Measurements from ENCODE around the gene MESP2.

Gene MESP2

DNA sequence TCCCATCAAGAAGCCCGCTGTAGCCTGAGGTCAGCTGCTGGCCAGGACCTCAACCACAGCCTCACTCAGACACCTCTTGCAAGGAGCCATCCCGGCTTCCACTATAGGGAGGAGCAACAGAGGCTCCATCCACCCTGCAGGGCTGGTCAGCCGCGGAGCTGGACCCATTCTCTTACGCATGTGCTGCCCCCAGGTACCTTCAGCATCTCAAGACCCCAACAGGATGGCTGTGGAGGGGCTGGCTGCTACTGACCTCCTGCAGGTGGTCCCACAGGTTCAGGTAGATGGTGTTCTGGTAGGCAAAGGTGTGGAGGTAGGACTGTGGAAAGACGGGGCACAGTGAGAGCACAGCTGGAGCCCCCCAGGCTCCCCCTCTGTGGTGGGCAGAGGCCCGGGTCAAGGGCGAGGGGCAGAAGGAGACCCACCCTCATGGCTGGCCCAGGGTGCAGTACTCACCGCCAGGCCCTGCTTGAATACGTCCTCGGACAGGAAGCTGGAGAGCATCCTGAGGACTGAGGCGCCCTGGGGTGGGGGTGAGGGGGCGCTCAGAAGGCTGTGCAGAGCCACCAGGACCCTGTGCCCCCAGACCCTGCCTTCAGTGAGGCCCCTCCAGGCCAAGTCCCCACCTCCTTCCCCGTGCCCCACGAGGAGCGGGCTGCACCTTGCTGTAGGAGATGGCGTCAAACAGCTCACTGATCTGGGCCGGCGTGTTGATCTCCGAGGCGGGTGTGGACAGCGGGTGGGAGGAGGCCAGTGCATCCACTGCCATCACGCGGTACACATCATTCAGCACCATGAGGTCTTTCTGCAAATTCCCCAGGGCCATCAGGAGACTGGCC, 27.1 kb downstream of the MESP2 start:
- DNase-seq = no peak

DNA sequence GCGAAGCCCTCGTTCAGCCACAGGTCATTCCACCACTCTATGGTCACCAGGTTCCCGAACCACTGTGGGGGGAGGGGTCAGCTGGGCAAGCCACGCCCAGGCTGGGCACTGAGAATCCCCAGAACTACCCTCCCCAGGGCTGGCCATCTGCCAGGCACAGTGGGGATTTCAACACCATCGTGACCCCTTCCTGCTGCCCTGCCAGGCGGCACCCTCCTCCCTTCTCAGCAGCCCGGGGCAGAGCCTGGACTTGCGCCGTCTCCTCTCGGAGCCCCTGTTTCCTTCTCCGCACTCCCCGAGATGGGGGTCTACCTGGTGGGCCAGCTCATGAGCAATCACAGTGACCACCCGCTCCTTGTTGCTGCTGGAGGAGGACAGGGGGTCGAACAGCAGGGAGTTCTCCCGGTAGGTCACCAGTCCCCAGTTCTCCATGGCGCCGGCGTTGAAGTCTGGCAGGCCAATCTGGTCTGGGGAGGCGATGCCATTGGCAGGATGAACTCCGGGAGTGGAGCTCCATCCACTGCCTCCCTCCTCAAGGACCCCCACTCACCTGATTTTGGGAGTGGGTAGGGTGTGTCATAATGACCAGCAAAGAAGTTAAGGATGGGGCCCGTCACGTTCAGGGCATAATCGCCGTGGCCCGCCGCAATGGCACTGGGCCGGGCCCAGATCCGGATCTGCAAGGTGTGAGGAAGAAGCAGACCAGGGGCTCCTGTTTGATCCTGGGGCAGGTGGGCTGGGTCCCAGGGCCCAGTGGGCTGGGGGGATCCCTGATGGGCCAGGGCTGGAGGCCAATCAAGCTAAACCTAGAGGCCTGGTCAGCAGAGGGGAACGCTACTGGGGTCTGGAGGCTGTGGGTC, 28.0 kb downstream of the MESP2 start:
- no peak for DNase-seq

DNA sequence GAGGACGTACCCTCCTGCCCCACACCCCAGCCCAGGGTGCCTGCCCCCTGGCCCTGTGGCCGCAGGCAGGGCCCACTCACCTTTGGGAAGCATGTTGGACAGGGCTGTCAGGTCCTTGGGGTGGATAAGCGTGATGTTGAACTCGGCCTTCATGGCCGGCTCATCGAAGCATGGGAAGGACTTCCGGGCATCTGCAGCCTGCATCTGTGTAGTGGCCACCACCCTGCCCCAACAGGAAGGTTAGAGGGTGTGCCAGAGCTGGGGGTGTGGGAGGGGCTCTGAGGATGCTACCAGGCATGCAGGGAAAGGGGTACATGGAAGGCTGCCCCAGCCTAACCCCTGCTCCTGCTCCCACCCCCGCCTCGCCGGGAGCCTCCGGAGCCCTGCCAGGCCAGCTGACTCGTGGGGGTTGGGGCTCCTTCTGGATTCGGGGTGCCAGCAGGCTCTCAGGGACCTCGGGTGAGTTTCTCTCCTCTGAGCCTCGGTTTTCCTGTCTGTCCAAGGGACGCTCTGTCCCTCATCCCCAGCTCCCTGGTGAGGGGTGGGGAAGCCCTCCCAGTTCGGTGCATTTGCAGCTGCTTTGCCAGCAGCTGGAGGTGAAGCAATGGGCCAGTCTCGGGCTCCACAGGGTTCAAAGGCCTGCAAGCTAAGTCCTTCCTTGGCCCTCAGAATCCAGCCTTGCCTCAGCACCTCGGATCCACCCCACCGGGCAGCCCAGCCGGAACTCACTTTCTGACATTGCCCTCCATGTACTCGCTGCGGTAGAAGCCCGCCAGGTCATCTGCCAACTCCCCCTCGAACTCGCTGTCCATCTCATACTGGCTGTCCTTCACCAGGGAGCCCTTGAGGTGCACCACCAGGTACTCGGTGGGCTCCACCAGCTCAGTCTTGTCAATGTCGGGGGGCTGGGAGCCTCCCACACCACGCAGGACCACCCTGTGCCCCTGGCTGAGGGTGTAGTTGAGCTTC, 29.4 kb downstream of the MESP2 start:
- DNase-seq = no peak

DNA sequence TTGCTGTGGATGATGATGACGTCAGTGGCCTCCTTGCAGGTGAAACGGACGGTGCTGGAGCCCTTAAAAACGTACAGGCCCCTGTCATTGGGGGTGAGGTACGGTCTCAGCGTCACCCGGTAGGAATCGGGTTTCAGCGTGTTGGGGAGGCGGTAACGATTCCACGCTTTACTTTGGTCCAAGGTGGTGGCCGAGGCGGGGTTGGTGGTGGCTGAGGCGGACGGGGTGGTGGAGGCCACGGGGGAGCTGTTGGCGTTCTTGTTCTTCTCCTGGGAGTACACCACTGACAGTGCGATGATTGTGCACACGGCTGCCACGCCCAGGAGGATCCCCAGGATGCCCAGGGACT, 30.1 kb downstream of the MESP2 start:
- DNase-seq = no peak

DNA sequence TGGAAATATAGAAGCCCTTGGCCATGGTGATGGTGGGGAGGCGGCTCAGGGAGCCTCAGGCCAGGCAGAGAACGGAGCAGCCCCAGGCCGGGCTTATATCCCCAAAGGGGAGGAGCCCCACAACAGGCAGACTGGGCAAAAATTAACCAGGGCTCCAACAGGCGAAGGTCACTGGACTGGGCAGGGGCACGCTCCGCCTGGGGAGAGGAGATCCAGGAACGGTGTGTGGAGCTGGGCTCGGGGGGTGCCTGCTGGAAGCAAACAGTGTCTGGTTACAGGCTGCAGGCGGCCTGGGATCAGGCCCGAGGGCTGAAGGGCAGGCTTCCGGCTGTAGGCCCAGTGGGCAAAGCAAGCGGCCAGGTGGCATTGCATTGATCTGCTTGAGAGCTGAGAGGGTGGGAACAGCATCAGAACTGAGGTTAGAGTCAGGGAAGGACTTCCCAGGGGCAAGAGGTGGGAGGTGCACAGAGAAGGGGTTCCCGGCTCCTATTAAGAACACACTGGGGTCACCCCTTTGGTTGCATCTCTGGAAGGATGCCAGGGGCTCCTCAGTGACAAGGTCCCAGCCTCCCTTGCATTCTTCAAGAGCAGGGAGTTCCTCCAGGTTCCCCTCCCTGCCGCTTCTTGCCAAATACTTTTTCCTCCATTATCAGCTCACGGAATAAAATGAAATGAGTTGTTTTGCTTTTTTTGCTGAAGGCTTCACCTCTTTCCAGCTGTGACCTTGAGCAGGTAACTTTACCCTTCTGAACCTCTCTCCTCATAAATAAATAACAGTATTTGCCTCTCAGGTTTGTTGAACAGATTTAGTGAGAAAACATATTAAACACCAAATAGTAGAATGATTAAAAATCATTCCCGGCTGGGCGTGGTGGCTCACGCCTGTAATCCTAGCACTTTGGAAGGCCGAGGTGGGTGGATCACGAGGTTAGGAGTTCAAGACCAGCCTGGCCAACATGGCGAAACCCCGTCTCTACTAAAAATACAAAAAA, 30.7 kb downstream of the MESP2 start:
- no peak for DNase-seq

DNA sequence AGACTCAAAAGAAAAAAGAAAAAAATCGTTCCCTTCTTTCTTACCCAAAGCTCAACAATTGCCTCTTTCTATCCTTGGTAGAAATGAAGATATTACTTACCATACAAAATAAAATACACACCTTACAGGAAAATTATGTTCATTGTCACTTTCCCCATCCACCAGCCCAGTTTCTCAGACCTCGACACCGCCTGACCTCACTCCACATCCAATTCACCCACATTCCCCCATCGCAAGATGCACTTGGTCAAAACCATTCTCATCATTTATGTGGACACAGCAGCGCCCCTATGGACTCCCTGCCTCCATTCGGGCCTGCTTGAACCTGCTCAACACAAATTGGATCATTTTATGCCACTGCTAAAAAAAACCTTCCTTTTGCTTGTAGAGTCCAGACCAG, 31.6 kb downstream of the MESP2 start:
- no peak for DNase-seq

DNA sequence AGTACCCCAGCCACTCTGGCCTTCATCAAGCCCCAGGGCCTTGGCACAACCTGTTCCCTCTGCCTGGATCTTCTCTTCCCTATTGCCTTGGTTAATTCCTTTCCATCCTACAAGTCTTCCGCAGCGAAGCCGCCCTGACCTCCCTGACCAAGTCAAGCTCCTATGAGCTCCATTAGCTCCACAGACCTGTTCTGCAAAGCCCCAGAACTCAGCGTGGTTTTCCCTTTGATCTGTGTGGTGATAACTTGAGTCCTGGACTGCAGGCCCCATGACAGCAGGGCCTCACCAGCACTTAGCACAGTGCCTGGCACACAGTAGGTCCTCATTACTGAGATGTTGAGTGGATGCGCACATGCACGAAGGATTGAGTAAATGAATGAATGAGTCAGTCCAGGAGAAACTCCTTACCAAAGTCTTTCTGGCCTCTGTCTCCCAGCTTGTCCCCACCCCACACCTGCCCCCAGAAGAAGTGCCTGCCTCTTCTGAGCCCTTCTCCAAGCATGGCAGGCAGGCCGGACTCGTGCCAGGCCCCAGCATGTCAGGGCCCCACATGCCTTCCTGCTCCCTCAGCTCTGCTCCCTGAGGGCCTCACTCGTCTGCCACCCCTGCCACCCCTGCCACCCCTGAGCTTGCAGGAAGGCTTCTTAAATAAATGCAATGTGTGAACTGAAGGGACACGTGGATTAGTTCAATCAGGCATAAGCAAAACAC, 32.2 kb downstream of the MESP2 start:
- DNase-seq = no peak

DNA sequence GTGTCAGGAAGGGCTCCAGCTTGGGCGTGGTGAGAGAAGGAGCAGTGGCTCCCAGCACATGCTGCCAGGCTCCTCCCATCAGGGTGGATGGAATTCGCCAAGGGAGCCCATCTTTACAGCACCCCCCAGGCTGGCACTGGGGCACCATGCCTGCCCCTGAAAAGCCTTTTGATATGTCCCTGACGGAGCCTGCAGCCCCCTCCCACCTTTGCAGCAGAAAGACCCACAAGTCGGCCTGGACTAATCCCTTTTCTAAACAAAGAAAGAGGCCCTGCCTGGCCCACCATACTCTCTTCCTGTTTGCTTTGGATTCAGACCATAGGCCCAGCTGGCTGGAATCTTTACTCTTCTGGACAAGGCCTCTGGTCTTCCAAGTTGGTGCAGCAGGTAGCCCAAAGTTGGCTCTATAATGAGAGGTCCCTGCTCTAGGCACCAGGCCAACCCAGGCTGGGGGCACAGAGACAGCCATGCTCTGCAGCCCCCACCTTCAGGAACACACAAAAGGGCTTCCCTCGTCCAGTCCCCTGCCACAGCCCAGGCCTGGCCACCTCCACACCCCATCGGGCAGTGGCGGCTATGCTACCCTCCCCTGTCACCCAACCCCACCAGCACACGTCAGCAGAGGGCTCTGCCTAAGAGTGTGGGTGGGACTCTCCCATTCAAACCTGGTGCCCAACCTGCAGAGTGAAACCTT, 33.1 kb downstream of the MESP2 start:
- no peak for DNase-seq

DNA sequence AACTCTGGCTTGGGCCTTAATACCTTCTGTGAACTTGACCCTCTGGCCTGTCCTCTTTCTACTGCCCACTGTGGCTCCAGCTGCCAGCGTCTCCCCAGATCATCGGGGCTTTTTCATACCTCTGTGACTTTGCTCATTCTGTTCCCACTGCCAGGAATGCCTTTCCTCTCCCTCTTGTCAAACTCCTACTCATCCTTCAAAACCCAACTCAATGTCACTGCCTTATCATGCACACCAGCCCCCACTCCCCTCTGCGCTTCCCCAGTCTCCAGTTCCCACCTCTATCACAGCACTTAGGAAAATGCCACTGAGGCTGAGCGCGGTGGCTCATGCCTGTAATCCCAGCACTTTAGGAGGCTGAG, 33.6 kb downstream of the MESP2 start:
- DNase-seq = no peak

DNA sequence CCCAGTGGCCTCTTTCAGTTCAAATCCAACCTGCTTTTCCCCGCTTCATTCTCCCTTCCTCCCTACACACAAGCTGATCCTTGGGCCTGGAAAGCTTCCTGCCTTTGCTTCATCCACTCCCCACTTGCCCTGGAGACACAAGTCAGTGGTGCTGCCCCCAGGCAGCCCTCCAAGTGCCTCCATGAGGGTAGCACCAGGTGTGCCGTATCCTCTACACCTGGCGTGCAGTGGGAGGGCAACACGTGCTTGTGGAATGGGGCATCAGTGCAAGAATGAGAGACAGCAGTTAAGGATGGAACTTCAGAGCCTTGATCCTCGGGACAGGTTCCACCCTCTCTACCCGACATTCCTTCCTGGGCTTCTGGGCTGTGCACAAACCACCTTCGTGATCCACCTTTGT, 34.7 kb downstream of the MESP2 start:
- no peak for DNase-seq

DNA sequence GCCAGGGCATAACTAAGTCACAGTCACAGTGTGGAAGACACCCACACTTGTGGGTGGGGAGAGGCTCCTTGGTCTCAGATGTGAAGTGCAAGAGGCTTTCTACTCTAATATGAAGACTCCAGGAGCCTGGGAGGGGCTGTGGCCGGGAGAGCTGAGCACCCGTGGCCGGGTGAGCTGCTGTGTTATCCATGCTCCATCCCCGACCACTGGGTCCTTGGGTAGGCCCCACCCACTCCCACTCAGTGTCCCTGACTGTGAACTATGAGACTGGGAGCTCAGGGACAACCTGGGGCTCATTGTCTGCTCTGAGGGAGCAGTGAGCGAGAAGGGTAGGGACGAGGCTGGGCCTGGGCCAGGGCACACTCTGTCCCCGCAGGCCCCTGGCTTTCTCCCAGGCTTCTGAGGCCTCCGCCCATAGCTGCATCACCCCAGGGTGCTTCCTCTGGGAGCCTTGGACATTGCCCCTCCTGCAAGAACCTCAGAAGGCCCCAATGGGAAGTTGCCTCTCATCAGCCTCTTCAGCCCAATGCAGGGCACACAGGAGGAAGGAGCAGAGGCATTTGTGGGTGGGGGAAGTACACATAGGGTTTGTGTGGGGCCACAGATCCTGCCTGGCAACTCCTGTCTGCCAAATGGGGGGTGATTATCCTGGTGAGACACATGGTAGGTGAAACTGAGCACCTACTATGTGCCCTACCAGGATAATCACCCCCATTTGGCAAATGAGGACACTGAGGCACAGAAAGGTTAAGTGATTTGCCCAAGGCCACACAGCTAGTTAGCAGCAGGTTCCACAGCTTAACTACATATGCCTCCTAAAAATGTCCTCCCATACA, 36.1 kb downstream of the MESP2 start:
- DNase-seq = no peak

DNA sequence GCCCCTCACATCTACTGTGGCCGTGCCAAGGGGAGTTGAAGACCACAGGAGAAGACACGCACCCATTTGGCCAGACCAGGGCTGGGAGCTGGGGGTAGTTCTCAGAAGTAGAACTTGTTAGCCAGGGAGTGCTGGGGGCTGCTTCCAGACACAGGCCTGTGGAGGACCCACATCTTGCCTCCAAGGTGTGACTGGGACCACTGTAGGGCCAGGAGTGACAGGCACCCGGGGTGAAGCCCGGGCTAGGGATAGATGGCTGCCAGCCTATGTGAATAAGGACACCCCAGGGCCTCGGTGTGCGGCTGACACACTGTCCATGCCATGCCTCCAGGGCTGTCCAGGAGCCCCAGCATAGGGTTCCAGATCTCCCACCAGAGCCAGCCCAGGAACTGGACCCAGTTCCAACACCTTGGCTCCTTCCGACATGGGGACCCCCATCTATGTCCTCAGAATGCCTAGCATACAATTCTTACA, 36.8 kb downstream of the MESP2 start:
- DNase-seq = no peak

DNA sequence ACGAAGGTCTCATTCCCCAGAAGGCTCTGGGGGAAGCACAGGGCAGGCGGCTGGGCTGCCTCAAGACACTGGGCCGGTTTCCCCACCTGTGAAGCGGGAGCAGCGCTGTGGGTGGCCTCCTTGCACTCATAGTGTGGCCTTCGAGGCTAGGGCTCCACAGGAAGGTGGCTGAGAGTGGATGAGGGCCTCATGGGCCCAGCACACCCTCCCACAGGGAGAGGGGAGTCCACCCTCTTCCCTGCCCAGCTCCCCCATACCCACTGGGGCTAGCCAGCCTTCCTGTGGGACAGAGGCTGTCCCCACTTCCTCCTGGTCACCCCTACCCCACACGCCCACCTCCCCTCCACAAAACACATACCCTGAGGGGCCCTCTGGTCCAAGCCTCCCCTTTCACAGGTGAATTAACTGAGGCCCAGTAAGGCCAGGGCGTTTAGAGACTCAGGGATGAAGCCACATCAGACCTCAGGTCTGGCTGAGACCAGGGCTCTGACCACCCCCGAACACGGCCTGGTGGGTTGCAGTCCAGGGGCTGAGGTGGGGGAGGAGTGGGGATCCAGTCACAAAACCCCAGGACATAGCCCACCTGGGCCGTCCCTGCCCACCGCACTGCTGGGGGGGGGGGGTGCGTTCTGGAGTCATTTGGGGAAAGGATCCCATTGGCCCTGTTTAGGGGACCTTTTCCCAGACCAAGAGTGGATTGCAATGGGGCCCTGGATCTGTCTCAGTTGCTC, 37.4 kb downstream of the MESP2 start:
- DNase-seq = no peak

DNA sequence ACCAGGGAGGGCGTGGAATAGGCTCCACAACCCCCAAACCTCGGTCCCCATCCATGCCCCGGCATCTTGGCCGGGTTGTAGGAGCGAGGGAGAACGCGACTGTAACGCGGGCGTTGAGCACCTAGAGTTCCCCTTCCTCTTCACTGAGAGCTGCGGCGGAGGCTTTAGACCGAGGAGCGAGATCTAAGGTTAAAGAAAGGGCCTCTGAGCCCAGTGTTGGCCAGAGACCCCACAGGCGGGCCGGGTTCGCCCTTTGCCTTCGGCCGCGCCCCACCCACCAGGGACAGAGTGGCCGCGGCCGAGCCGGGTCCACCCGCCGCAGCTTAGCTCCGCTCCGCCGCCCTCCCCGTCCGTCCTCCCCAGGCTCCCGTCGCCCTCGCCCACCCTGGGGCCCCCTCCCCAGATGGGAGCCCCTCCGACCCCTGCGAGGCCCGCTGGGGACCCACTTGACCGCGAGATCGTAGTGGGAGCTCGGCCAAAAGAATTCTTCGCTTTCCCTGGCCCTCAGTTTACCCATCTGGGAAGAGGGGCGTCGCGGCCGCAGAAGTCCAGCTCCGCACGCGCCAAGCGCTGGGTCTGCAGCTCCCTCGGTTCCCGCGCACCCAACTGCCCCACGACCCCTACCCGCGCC, 38.1 kb downstream of the MESP2 start:
- DNase-seq = no peak

DNA sequence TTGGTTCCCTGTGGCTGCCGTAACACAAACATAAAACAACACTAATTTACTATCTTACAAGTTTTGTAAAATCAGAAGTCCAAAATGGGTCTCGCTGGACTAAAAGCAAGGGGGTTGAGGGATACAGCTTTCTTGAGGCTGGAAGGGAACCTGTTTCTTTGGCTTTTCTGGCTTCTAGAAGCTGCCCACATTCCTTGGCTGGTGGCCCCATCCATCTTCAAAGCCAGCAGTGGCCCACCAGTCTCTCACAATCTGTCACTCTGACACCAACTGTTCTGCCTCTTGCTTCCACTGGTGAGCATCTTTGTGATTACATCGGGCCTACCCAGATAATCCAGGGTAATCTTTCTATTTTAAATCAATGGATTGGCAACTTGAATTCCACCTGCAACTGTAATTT, 39.6 kb downstream of the MESP2 start:
- DNase-seq = no peak

DNA sequence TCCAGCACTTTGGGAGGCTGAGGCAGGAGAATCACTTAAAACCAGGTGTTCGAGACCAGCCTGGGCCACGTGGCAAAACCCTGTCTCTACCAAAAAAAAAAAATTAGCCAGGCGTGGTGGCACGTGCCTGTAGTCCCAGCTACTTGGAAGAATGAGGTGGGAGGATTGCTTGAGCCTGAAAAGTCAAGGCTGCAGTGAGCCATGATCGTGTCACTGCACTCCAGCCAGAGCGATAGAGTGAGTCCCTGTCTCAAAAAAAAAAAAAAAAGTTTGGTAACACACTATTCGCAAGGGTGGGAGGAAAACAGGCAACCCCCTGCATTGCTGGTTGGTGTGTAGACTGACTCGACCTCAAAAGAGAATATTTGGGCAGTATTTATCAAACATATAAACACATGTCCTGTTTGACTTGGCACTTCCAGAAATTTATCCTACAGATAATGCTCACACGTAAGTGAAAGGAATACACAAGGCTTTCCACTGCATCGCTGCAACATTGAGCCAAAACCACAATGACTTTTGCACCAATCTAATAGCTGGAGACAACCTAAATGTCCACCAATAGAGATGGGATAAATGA, 41.7 kb downstream of the MESP2 start:
- no peak for DNase-seq

DNA sequence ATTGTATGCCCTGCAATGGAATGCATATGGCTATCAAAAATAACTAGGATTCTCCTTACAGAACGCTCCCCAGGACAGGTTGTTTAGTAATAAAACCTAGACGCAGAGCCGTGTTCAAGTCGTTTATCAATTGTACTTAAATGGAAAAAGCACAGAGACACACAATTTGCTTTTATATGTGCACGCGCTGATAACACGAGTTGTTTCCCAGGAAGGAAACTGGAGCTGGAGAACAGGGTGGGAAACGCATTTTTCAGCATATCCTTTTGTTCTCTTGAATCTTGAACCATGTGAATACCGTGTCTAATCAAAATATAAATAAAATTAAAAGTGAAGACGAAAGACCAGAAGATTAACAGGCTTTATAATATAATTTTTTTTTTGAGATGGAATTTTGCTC, 42.2 kb downstream of the MESP2 start:
- DNase-seq = no peak
